MCF 10A (cell line): Measurements from ENCODE around the gene IKZF1. TPM values are rescaled to one million over a fixed set of nuclear protein-coding genes. Genes with fewer than 3 reads are reported as not detected.

ENCODE experiments used
- BruUV-seq: library from RNA; stranded (reverse); fragments of 400-500 nt; replicated peaks from 2 replicates; lab custom pipeline; 2021; lab: Mats Ljungman, UMichigan
- CTCF ChIA-PET: fragments of 300-600 bp; sonication (Branson Sonifier 250); formaldehyde crosslinking; extraction: SDS; loops from one replicate; lab custom pipeline; 2021; ENCODE audit warnings: antibody characterized with exemption, inconsistent platforms; lab: Yijun Ruan, JAX
- POLR2A ChIA-PET: fragments of 300-600, 350-650 bp; sonication (Branson Sonifier 250); formaldehyde crosslinking; extraction: SDS; loops from one replicate; lab custom pipeline; 2020; ENCODE audit warnings: antibody characterized with exemption, inconsistent platforms; lab: Yijun Ruan, JAX
- DNase-seq: peaks from one replicate; pipeline ENCODE4 v3.0.0-alpha.2; 2018; ENCODE audit not compliant: unreplicated experiment
- H3K27ac Mint-ChIP-seq: one replicate; pipeline ENCODE4 v1.8.0; 2022; ENCODE audit warnings: mild to moderate bottlenecking, low read depth, mixed read lengths; ENCODE audit not compliant: unreplicated experiment
- H3K27me3 Mint-ChIP-seq: one replicate; pipeline ENCODE4 v1.8.0; 2022; ENCODE audit warnings: mixed read lengths; ENCODE audit not compliant: insufficient read depth, unreplicated experiment
- H3K36me3 Mint-ChIP-seq: one replicate; pipeline ENCODE4 v1.8.0; 2022; ENCODE audit warnings: mild to moderate bottlenecking, moderate library complexity, mixed read lengths; ENCODE audit not compliant: insufficient read depth, unreplicated experiment
- H3K4me1 Mint-ChIP-seq: one replicate; pipeline ENCODE4 v1.8.0; 2022; ENCODE audit warnings: mixed read lengths; ENCODE audit not compliant: insufficient read depth, unreplicated experiment
- H3K4me3 Mint-ChIP-seq: one replicate; pipeline ENCODE4 v1.8.0; 2022; ENCODE audit warnings: mild to moderate bottlenecking, moderate library complexity, mixed read lengths; ENCODE audit not compliant: unreplicated experiment
- H3K9me3 Mint-ChIP-seq: one replicate; pipeline ENCODE4 v1.8.0; 2022; ENCODE audit warnings: mixed read lengths; ENCODE audit not compliant: unreplicated experiment
- intact Hi-C: fragments of 100-400 bp; cut with micrococcal nuclease; formaldehyde crosslinking; loops from 2 replicates; pipeline ENCODE4 v1.14.1; 2022
- total RNA-seq: library from RNA; stranded (reverse); gene quantifications from 2 replicates; pipeline ENCODE4 v1.2.3, GENCODE V29; 2022
- TF ChIP-seq, protein P1 (sequence below): fragments of 200-600 bp; IDR thresholded peaks from one replicate; pipeline ENCODE4 v1.8.0; 2022; ENCODE audit warnings: antibody characterized with exemption, mild to moderate bottlenecking; ENCODE audit not compliant: unreplicated experiment

IKZF1 gene
- total RNA-seq, 1 experiment from 2014 or later, result not detected

DNA sequence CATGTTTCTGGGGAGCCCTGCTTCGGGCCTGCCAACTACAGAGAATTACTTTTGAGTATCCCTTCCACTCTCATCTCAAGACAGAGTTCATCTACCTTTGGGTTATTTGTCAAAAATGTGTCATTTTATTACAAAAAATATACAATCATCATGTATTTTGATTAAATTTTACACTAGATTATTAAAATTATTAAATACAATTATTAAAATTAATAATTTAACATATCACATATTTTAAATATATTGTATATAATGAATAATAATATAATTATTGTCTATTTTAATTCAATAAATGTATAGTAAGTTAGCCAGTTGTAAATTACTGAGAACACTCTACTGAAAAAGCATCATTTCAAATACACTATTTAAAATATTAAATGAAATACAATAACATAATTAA, 94.7 kb downstream of the IKZF1 start:
- Mint-ChIP-seq H3K36me3 (no peaks in the 10 kb centered on the region), H3K4me3 (no peak overlapping the region), H3K27me3 (peaks cover 88% of the 10 kb centered on the region), H3K4me1 (no peaks in the 10 kb centered on the region), H3K27ac (no peak overlapping the region), H3K9me3 (no peaks in the 10 kb centered on the region)
- TF ChIP-seq, protein P1, sequence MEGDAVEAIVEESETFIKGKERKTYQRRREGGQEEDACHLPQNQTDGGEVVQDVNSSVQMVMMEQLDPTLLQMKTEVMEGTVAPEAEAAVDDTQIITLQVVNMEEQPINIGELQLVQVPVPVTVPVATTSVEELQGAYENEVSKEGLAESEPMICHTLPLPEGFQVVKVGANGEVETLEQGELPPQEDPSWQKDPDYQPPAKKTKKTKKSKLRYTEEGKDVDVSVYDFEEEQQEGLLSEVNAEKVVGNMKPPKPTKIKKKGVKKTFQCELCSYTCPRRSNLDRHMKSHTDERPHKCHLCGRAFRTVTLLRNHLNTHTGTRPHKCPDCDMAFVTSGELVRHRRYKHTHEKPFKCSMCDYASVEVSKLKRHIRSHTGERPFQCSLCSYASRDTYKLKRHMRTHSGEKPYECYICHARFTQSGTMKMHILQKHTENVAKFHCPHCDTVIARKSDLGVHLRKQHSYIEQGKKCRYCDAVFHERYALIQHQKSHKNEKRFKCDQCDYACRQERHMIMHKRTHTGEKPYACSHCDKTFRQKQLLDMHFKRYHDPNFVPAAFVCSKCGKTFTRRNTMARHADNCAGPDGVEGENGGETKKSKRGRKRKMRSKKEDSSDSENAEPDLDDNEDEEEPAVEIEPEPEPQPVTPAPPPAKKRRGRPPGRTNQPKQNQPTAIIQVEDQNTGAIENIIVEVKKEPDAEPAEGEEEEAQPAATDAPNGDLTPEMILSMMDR, result no peak
- no peak for DNase-seq
- ChIA-PET POLR2A (no interaction called here), CTCF (interaction anchor here (1.0 to 3.2 kb wide), 2 partner anchors 19 to 213 kb away, joined by 3 to 12 read pairs; no protein-coding TSS in a partner anchor)
- BruUV-seq, result no TSS peak
- intact Hi-C loops, result no loop called here

DNA sequence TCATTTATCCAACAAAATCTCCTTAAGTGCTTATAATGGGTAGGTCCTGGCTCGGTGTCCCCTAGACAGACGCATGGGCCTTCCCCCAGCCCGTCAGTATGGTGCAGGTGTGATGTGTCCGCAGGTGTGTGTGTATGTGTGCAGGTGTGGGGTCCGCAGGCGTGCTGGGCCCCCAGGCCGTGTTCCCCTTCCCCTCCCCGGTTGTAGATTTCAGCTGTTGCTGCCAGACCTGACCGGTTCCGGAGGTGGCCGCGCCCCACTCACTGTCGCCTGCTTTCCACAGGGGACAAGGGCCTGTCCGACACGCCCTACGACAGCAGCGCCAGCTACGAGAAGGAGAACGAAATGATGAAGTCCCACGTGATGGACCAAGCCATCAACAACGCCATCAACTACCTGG, 95.1 kb downstream of the IKZF1 start:
- ChIA-PET CTCF (interaction anchor here (0.5 to 3.2 kb wide), 3 partner anchors 18 to 250 kb away, joined by 3 to 12 read pairs (median 3); no protein-coding TSS in a partner anchor), POLR2A (no interaction called here)
- TF ChIP-seq, protein P1, result no peak
- Mint-ChIP-seq H3K4me3 (no peak overlapping the region), H3K4me1 (no peaks in the 10 kb centered on the region), H3K27me3 (peaks cover 88% of the 10 kb centered on the region), H3K36me3 (no peaks in the 10 kb centered on the region), H3K27ac (no peak overlapping the region), H3K9me3 (no peaks in the 10 kb centered on the region)
- BruUV-seq, result no TSS peak
- no peak for DNase-seq
- intact Hi-C loops, result no loop called here

DNA sequence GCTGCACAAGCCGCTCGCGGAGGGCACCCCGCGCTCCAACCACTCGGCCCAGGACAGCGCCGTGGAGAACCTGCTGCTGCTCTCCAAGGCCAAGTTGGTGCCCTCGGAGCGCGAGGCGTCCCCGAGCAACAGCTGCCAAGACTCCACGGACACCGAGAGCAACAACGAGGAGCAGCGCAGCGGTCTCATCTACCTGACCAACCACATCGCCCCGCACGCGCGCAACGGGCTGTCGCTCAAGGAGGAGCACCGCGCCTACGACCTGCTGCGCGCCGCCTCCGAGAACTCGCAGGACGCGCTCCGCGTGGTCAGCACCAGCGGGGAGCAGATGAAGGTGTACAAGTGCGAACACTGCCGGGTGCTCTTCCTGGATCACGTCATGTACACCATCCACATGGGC, 95.6 kb downstream of the IKZF1 start:
- no peak overlapping the region for H3K4me3 Mint-ChIP-seq
- CTCF ChIA-PET, result interaction anchor here (0.5 to 3.2 kb wide), 2 partner anchors 18 to 250 kb away, joined by 3 to 12 read pairs; no protein-coding TSS in a partner anchor
- H3K27ac Mint-ChIP-seq, result no peak overlapping the region
- BruUV-seq, result no TSS peak
- peaks cover 93% of the 10 kb centered on the region for H3K27me3 Mint-ChIP-seq
- intact Hi-C loops, result no loop called here
- no peaks in the 10 kb centered on the region for H3K9me3 Mint-ChIP-seq
- DNase-seq, result no peak
- POLR2A ChIA-PET, result no interaction called here
- TF ChIP-seq, protein P1, result no peak
- no peaks in the 10 kb centered on the region for H3K4me1 Mint-ChIP-seq
- no peaks in the 10 kb centered on the region for H3K36me3 Mint-ChIP-seq

DNA sequence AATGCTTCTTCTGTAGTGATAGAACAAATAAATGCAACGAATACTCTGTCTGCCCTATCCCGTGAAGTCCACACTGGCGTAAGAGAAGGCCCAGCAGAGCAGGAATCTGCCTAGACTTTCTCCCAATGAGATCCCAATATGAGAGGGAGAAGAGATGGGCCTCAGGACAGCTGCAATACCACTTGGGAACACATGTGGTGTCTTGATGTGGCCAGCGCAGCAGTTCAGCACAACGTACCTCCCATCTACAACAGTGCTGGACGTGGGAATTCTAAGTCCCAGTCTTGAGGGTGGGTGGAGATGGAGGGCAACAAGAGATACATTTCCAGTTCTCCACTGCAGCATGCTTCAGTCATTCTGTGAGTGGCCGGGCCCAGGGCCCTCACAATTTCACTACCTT, 99.9 kb downstream of the IKZF1 start:
- ChIA-PET POLR2A (no interaction called here), CTCF (interaction anchor here (1.1 to 2.1 kb wide), 2 partner anchors 14 to 198 kb away, joined by 3 to 9 read pairs; no protein-coding TSS in a partner anchor)
- TF ChIP-seq, protein P1, result no peak
- no TSS peak for BruUV-seq
- Mint-ChIP-seq H3K27me3 (peaks cover 97% of the 10 kb centered on the region), H3K36me3 (no peaks in the 10 kb centered on the region), H3K27ac (no peak overlapping the region), H3K9me3 (no peaks in the 10 kb centered on the region), H3K4me1 (no peaks in the 10 kb centered on the region), H3K4me3 (no peak overlapping the region)
- no peak for DNase-seq
- intact Hi-C loops, result no loop called here
